ENCODE measurements around the gene GRIK5.
A peak's percentile ranks its signal among the peaks of the same experiment; 100 is the strongest.
"Not testable (repeated sequence)": the region's sequence is repeated elsewhere in the genome, so short reads cannot be mapped to it uniquely, and the experiment has no call there.

Gene GRIK5

GRCh38 chr19:42069619-42070351, at the start of gene GRIK5:
TSS of gene GRIK5 (minus strand) at chr19:42070206. CDS start at chr19:42065770, 4,436 bp downstream.
- no peak for DNase-seq (ENCODE audit: low read depth)

- no peak for DNase-seq (ENCODE audit: low read depth)
Measured at GRCh38 chr19:42117076-42117475, 47.1 kb upstream of the GRIK5 start.

GRCh38 chr19:42116308-42117075, 46.5 kb upstream of the GRIK5 start:
- DNase-seq (ENCODE audit: low read depth) = no peak

- DNase-seq (ENCODE audit: low read depth) = no peak
Measured at GRCh38 chr19:42115705-42116104, 45.7 kb upstream of the GRIK5 start.

- no peak for DNase-seq (ENCODE audit: low read depth)
Measured at GRCh38 chr19:42115219-42115618, 45.2 kb upstream of the GRIK5 start.

- DNase-seq (ENCODE audit: low read depth) = no peak
Measured at GRCh38 chr19:42114412-42114811, 44.4 kb upstream of the GRIK5 start.

GRCh38 chr19:42113641-42114348, 43.8 kb upstream of the GRIK5 start:
- DNase-seq (ENCODE audit: low read depth) = peak; percentile 91

GRCh38 chr19:42111811-42112210, 41.8 kb upstream of the GRIK5 start:
- DNase-seq (ENCODE audit: low read depth) = peak; percentile 22

- DNase-seq (ENCODE audit: low read depth) = peak; percentile 79
Measured at GRCh38 chr19:42111384-42111783, 41.4 kb upstream of the GRIK5 start.

GRCh38 chr19:42110658-42111057, 40.7 kb upstream of the GRIK5 start:
- DNase-seq (ENCODE audit: low read depth) = no peak

GRCh38 chr19:42109896-42110295, 39.9 kb upstream of the GRIK5 start:
- no peak for DNase-seq (ENCODE audit: low read depth)

- peak; percentile 31 for DNase-seq (ENCODE audit: low read depth)
Measured at GRCh38 chr19:42108527-42109389, 38.8 kb upstream of the GRIK5 start.

- DNase-seq (ENCODE audit: low read depth) = no peak
Measured at GRCh38 chr19:42105368-42105767, 35.4 kb upstream of the GRIK5 start.

- no peak for DNase-seq (ENCODE audit: low read depth)
Measured at GRCh38 chr19:42102877-42103276, 32.9 kb upstream of the GRIK5 start.

- DNase-seq (ENCODE audit: low read depth) = not testable (repeated sequence)
Measured at GRCh38 chr19:42100241-42100640, 30.2 kb upstream of the GRIK5 start.

- no peak for DNase-seq (ENCODE audit: low read depth)
Measured at GRCh38 chr19:42099336-42099925, 29.4 kb upstream of the GRIK5 start.

- no peak for DNase-seq (ENCODE audit: low read depth)
Measured at GRCh38 chr19:42098781-42099180, 28.8 kb upstream of the GRIK5 start.

GRCh38 chr19:42097461-42097860, 27.5 kb upstream of the GRIK5 start:
- no peak for DNase-seq (ENCODE audit: low read depth)

- DNase-seq (ENCODE audit: low read depth) = no peak
Measured at GRCh38 chr19:42096255-42096837, 26.3 kb upstream of the GRIK5 start.

GRCh38 chr19:42095814-42096230, 25.8 kb upstream of the GRIK5 start:
- DNase-seq (ENCODE audit: low read depth) = no peak
